H1 (cell line): ENCODE data around the gene QPCT. TPM values are rescaled to one million over a fixed set of nuclear protein-coding genes. Genes with fewer than 3 reads are reported as not detected.

Source experiments
- CHD1 ChIP-seq: IDR thresholded peaks from 2 replicates; pipeline ENCODE4 v1.6.1; 2012; ENCODE audit warnings: low read depth, low read length, improper control_type of control experiment
- POU5F1 ChIP-seq: IDR thresholded peaks from 2 replicates; pipeline ENCODE4 v1.6.1; 2011; ENCODE audit warnings: low read depth, mild to moderate bottlenecking, low read length, moderate library complexity
- RAD21 ChIP-seq, 2 experiments: IDR thresholded peaks in 1 of 2; conservative IDR thresholded peaks in 1 of 2; 2 replicates each; pipeline ENCODE4 v1.6.1; 2011; ENCODE audit warnings: low read depth in 2 of 2, low read length in 2 of 2, improper control_type of control experiment in 1 of 2, inconsistent platforms in 1 of 2, mild to moderate bottlenecking in 1 of 2, moderate library complexity in 1 of 2
- TCF12 ChIP-seq: IDR thresholded peaks from 2 replicates; pipeline ENCODE4 v1.6.1; 2011; ENCODE audit warnings: low read depth, mild to moderate bottlenecking, low read length
- ZNF274 ChIP-seq: IDR thresholded peaks from 2 replicates; pipeline ENCODE4 v1.7.0; 2012; ENCODE audit warnings: low read length, borderline replicate concordance; ENCODE audit errors: extremely low read depth
- polyA plus RNA-seq, 7 experiments: library from polyadenylated mRNA; depleted of rRNA in 3 of 7; stranded (reverse) in 5 of 7; unstranded in 2 of 7; fragments of >200 nt in 5 of 7; fragments of 200-250 nt in 2 of 7; gene quantifications; 1 replicate in 5 of 7; 2 replicates in 1 of 7; 4 replicates in 1 of 7; pipeline versions ENCODE4 v1.2.1 to v1.2.3, GENCODE V29; 2011 to 2013; ENCODE audit warnings: missing spikeins in 2 of 7, mixed read lengths in 2 of 7
- total RNA-seq: library from RNA; stranded (reverse); fragmentation: NEBNext Ultra II Directional; extraction: Animal tissue kit (Norgen Biotek cat#: 25700); gene quantifications from 2 replicates; pipeline ENCODE4 v1.2.1, GENCODE V29; 2021

QPCT gene
- total and polyA plus RNA-seq, 2 of the 8 experiments (the other 6 are each of a cell fraction or from before 2014, with no cell fraction given): 4.0 to 4.3 TPM

- TF ChIP-seq POU5F1: no peak
- no peak for TF ChIP-seq ZNF274
- no peak for TF ChIP-seq CHD1
- no peak for TF ChIP-seq RAD21 (IDR thresholded peaks at IDR 0.05 in 1 of 2, conservative IDR thresholded peaks at IDR 0.05 in 1 of 2; ENCODE audit: low read depth in 2 of 2, low read length in 2 of 2)
- no peak for TF ChIP-seq TCF12
These were observed 26.7 kb upstream of the QPCT start (continued) for GRCh38 chr2:37317746-37318145.
